ENCODE results near the gene ATPAF1. TPM values are rescaled to one million over a fixed set of nuclear protein-coding genes. Genes with fewer than 3 reads are reported as not detected.
"Not testable (repeated sequence)": the region's sequence is repeated elsewhere in the genome, so short reads cannot be mapped to it uniquely, and the experiment has no call there.

The ATPAF1 gene
- total and polyA plus RNA-seq, 10 donors, result 23.7 to 39.5 (median 27.4) TPM

- Histone ChIP-seq H3K27ac (no peak overlapping the region), H3K4me3 (no peak overlapping the region), H3K4me1 (peaks cover 0 to 8% (median 0%) of the 10 kb centered on the region in 6 donors), H3K36me3 (peaks cover 3 to 93% (median 40%) of the 10 kb centered on the region in 6 donors), H3K27me3 (replicated peaks in 1 of 7) (no peaks in the 10 kb centered on the region), H3K9me3 (peaks cover 0 to 8% (median 0%) of the 10 kb centered on the region in 8 donors)
- DNase-seq, result no peak
- intact Hi-C loops (cut with DNase I; ENCODE audit: low total_unique reads), result no loop called here
- WGBS, 5 donors, result 70 to 90% (median 82%) methylated on average over 1 of the region's 1 CpG
- TF ChIP-seq POLR2AphosphoS5 (IDR thresholded peaks at IDR 0.05) (no peak), CTCF (IDR thresholded peaks at IDR 0.05 in 8 of 11, conservative IDR thresholded peaks at IDR 0.05 in 3 of 11) (no peak), POLR2A (IDR thresholded peaks at IDR 0.05) (no peak)
Measured at GRCh38 chr1:46657775-46658174, 10.4 kb downstream of the ATPAF1 start.

GRCh38 chr1:46656643-46657042 is 11.5 kb downstream of the ATPAF1 start:
- 93 to 96% (median 95%) methylated on average over 2 of the region's 2 CpGs for WGBS, 5 donors
- no peak for TF ChIP-seq POLR2AphosphoS5 (IDR thresholded peaks at IDR 0.05)
- TF ChIP-seq CTCF (IDR thresholded peaks at IDR 0.05 in 8 of 11, conservative IDR thresholded peaks at IDR 0.05 in 3 of 11), result no peak
- TF ChIP-seq POLR2A (IDR thresholded peaks at IDR 0.05), result no peak
- no peak for DNase-seq
- Histone ChIP-seq H3K27ac (no peak overlapping the region), H3K27me3 (replicated peaks in 1 of 7) (no peaks in the 10 kb centered on the region), H3K4me3 (no peak overlapping the region), H3K9me3 (peaks cover 0 to 8% (median 0%) of the 10 kb centered on the region in 8 donors), H3K4me1 (peaks cover 0 to 8% (median 0%) of the 10 kb centered on the region in 6 donors), H3K36me3 (peaks cover 6 to 93% (median 49%) of the 10 kb centered on the region in 6 donors)
- intact Hi-C loops (cut with DNase I; ENCODE audit: low total_unique reads), result no loop called here

- Histone ChIP-seq H3K4me1 (peaks cover 0 to 8% (median 0%) of the 10 kb centered on the region in 6 donors), H3K27ac (no peak overlapping the region), H3K36me3 (peaks cover 6 to 92% (median 50%) of the 10 kb centered on the region in 6 donors), H3K4me3 (no peak overlapping the region), H3K9me3 (peaks cover 0 to 8% (median 0%) of the 10 kb centered on the region in 8 donors), H3K27me3 (replicated peaks in 1 of 7) (no peaks in the 10 kb centered on the region)
- intact Hi-C loops (cut with DNase I; ENCODE audit: low total_unique reads), result no loop called here
- no peak for DNase-seq
- no peak for TF ChIP-seq CTCF (IDR thresholded peaks at IDR 0.05 in 8 of 11, conservative IDR thresholded peaks at IDR 0.05 in 3 of 11)
- no peak for TF ChIP-seq POLR2AphosphoS5 (IDR thresholded peaks at IDR 0.05)
- TF ChIP-seq POLR2A (IDR thresholded peaks at IDR 0.05), result no peak
Measured at GRCh38 chr1:46655848-46656247, 12.3 kb downstream of the ATPAF1 start.

- H3K4me3 ChIP-seq; H3K27ac ChIP-seq; H3K27me3 ChIP-seq (replicated peaks in 1 of 7); intact Hi-C loops (cut with DNase I; ENCODE audit: low total_unique reads); DNase-seq; H3K4me1 ChIP-seq: not testable (repeated sequence)
- peaks cover 0 to 20% (median 10%) of the 10 kb centered on the region in 8 donors for H3K9me3 ChIP-seq
- H3K36me3 ChIP-seq, result peaks cover 4 to 99% (median 58%) of the 10 kb centered on the region in 6 donors
- WGBS, 5 donors, result 95 to 100% (median 98%) methylated on average over 2 of the region's 2 CpGs
Measured at GRCh38 chr1:46654698-46655097, 13.5 kb downstream of the ATPAF1 start.

GRCh38 chr1:46654012-46654411 is 14.2 kb downstream of the ATPAF1 start:
- intact Hi-C loops (cut with DNase I; ENCODE audit: low total_unique reads), result no loop called here
- DNase-seq, result no peak
- Histone ChIP-seq H3K36me3 (peaks cover 3 to 99% (median 60%) of the 10 kb centered on the region in 6 donors), H3K4me1 (no peaks in the 10 kb centered on the region), H3K27ac (no peak overlapping the region), H3K9me3 (peaks cover 0 to 23% (median 14%) of the 10 kb centered on the region in 8 donors), H3K4me3 (no peak overlapping the region), H3K27me3 (replicated peaks in 1 of 7) (no peaks in the 10 kb centered on the region)
- TF ChIP-seq POLR2AphosphoS5 (IDR thresholded peaks at IDR 0.05) (no peak), POLR2A (IDR thresholded peaks at IDR 0.05) (no peak), CTCF (IDR thresholded peaks at IDR 0.05 in 8 of 11, conservative IDR thresholded peaks at IDR 0.05 in 3 of 11) (no peak)
- WGBS, 5 donors, result 97 to 100% (median 100%) methylated on average over 1 of the region's 1 CpG
